ENCODE results near the gene SMIM13. TPM values are rescaled to one million over a fixed set of nuclear protein-coding genes. Genes with fewer than 3 reads are reported as not detected.

SMIM13 gene
- total and polyA plus RNA-seq, 2 of the 4 experiments (the other 2 are of a cell fraction): 5.4 to 10.0 TPM

- BruUV-seq (replicated peaks): no TSS peak
- Histone ChIP-seq H2BK5ac (ENCODE audit: low read depth, low read length, poor library complexity, severe bottlenecking) (no peak overlapping the region), H3K36me3 (ENCODE audit: control insufficient read depth, insufficient read depth, low read length) (no peaks in the 10 kb centered on the region), H3K4me3 (ENCODE audit: insufficient read depth, low read depth, low read length) (no peak overlapping the region), H3K27me3 (ENCODE audit: control insufficient read depth, insufficient read depth, low read length) (no peaks in the 10 kb centered on the region), H3K9me1 (ENCODE audit: insufficient read depth, low read length) (no peaks in the 10 kb centered on the region), H2AK5ac (ENCODE audit: low read depth, low read length) (no peak overlapping the region), H3K9ac (ENCODE audit: low read depth, low read length) (no peak overlapping the region), H3K27ac (ENCODE audit: insufficient read depth, low read length) (no peak overlapping the region), H3K9me3 (ENCODE audit: control insufficient read depth, insufficient read depth, low read length) (no peaks in the 10 kb centered on the region), H3K56ac (ENCODE audit: extremely low read depth, insufficient read depth, low read length) (no peak overlapping the region), H2BK20ac (ENCODE audit: low read depth, low read length) (no peak overlapping the region), H4K91ac (ENCODE audit: insufficient read depth, low read depth, low read length) (no peak overlapping the region), H3K4ac (ENCODE audit: low read depth, low read length) (0 out of 2 replicates have a peak overlapping the region, but pooled peaks have one; percentile 9), H4K20me1 (ENCODE audit: insufficient read depth, low read length) (no peaks in the 10 kb centered on the region), H3K23ac (ENCODE audit: low read depth, low read length) (no peak overlapping the region), H4K5ac (ENCODE audit: low read depth, low read length) (no peak overlapping the region), H3K18ac (ENCODE audit: low read depth, low read length) (no peak overlapping the region), H3K4me1 (ENCODE audit: control insufficient read depth, insufficient read depth, low read length) (no peaks in the 10 kb centered on the region), H3K4me2 (ENCODE audit: low read depth, low read length) (no peak overlapping the region), H3K79me1 (ENCODE audit: low read depth in 1 of 2, low read length in 2 of 2) (no peaks in the 10 kb centered on the region), H2BK120ac (ENCODE audit: low read depth, low read length) (peak overlapping the region; percentile 21), H3K14ac (replicated peaks; ENCODE audit: low read depth, low read length) (no peak overlapping the region), H4K8ac (ENCODE audit: low read depth in 2 of 2, low read length in 2 of 2) (peak overlapping the region in 1 of 2 experiments; percentile 6; a peak in 1 of 4 replicates), H2AFZ (replicated peaks; ENCODE audit: low read length, poor library complexity) (no peak overlapping the region), H2BK15ac (ENCODE audit: low read depth, low read length) (0 out of 3 replicates have a peak overlapping the region, but pooled peaks have one; percentile 8), H2AK9ac (replicated peaks; ENCODE audit: low read depth, low read length, poor library complexity) (no peak overlapping the region)
- POLR2A ChIA-PET (ENCODE audit: unreplicated experiment): no interaction called here
- ATAC-seq (ENCODE audit: low read depth) (no peak), DNase-seq (no peak)
- dilution Hi-C loops (cut with HindIII; ENCODE audit: low sequenced_read_pairs, unreplicated experiment) (no loop called here), intact Hi-C loops (cut with micrococcal nuclease) (loop anchor here (1.0 to 2.0 kb wide), 2 partner anchors 61 to 324 kb away; partner anchors contain the start of gene NEDD9), in situ Hi-C loops (cut with MboI; ENCODE audit: low sequenced_read_pairs) (no loop called here)
- CTCF ChIA-PET: interaction anchor here (1.0 kb wide), 1 partner anchor 322 kb away, joined by 3 read pairs; no protein-coding TSS in a partner anchor
- TF ChIP-seq NFE2L2 (IDR thresholded peaks at IDR 0.05; ENCODE audit: low read depth, low read length) (no peak), FOS (IDR thresholded peaks at IDR 0.05; ENCODE audit: low read depth, low read length) (no peak), CTCF (conservative IDR thresholded peaks at IDR 0.05; ENCODE audit: low read depth, low read length) (no peak), POLR2A (IDR thresholded peaks at IDR 0.05; ENCODE audit: low read depth, low read length) (no peak), RFX5 (IDR thresholded peaks at IDR 0.05; ENCODE audit: low read depth, low read length) (no peak), CHD1 (IDR thresholded peaks at IDR 0.05; ENCODE audit: low read depth, low read length) (no peak), BHLHE40 (IDR thresholded peaks at IDR 0.05; ENCODE audit: low read depth, low read length) (no peak), SMC3 (IDR thresholded peaks at IDR 0.05; ENCODE audit: low read depth, low read length) (no peak), MXI1 (IDR thresholded peaks at IDR 0.05; ENCODE audit: borderline replicate concordance, low read depth, low read length) (no peak), MAFK (IDR thresholded peaks at IDR 0.05; ENCODE audit: low read depth, low read length) (no peak), USF2 (IDR thresholded peaks at IDR 0.05; ENCODE audit: low read depth, low read length) (no peak), RAD21 (IDR thresholded peaks at IDR 0.05; ENCODE audit: low read length) (no peak), ELK1 (IDR thresholded peaks at IDR 0.05; ENCODE audit: borderline replicate concordance, low read depth, low read length) (no peak), CEBPB (IDR thresholded peaks at IDR 0.05; ENCODE audit: low read depth, low read length) (no peak)
- 100% methylated on average over 6 of the region's 13 CpGs; no CpG with 5 or more reads in 1 of the 2 experiments for WGBS, 2 experiments (ENCODE audit: extremely low coverage in 2 of 2, insufficient read length in 1 of 2)
These were observed 78.3 kb downstream of the SMIM13 start for GRCh38 chr6:11171952-11172351.
